ENCODE data around the gene COQ9.

Gene COQ9

DNA sequence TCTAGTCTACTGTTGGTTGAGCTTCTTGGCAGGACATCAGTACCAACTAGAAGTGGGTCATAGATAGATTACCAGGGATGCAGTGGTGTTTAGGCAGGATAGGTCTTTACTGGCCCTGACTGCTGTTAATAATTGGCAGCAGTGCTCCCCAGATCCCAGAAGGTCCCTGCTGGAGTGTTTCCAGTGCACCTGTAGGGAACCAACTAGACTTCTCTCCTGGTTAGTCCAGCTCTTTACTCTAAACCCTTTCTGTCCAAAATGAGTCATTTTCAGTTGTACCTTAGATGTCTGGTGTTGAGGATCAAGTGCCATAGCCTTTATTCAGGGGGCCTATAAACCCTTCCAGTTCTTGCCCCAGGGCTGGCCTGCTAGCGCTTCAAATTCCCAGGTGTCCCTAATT, 23.9 kb downstream of the COQ9 start:
- Histone ChIP-seq H3K27ac (ENCODE audit: extremely low read depth, low read depth, low read length) (no peak overlapping the region), H3K9me3 (ENCODE audit: control insufficient read depth, insufficient read depth, low read depth, low read length) (no peaks in the 10 kb centered on the region), H3K4me1 (ENCODE audit: control insufficient read depth, insufficient read depth, low read length) (no peaks in the 10 kb centered on the region), H3K36me3 (ENCODE audit: control insufficient read depth in 2 of 2, insufficient read depth in 1 of 2, low read length in 2 of 2) (peaks cover 14 to 89% of the 10 kb centered on the region in 2 experiments), H3K4me3 (ENCODE audit: low read depth, low read length) (no peak overlapping the region)
- ChIA-PET CTCF (no interaction called here), POLR2A (interaction anchor here (2.5 kb wide), 1 partner anchor 9 kb away, joined by 16 read pairs; the partner anchor contains the start of gene POLR2C)
- TF ChIP-seq, protein P1, sequence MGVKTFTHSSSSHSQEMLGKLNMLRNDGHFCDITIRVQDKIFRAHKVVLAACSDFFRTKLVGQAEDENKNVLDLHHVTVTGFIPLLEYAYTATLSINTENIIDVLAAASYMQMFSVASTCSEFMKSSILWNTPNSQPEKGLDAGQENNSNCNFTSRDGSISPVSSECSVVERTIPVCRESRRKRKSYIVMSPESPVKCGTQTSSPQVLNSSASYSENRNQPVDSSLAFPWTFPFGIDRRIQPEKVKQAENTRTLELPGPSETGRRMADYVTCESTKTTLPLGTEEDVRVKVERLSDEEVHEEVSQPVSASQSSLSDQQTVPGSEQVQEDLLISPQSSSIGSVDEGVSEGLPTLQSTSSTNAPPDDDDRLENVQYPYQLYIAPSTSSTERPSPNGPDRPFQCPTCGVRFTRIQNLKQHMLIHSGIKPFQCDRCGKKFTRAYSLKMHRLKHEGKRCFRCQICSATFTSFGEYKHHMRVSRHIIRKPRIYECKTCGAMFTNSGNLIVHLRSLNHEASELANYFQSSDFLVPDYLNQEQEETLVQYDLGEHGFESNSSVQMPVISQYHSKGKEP (tag by site-specific recombination; IDR thresholded peaks at IDR 0.05): no peak
- no peak for TF ChIP-seq ZNF302 (tag by site-specific recombination; IDR thresholded peaks at IDR 0.05; ENCODE audit: low read depth)
- TF ChIP-seq ZNF529 (tag by site-specific recombination; IDR thresholded peaks at IDR 0.05; ENCODE audit: insufficient replicate concordance): no peak
- TF ChIP-seq ZNF510 (tag by site-specific recombination; IDR thresholded peaks at IDR 0.05; ENCODE audit: insufficient replicate concordance): no peak
- no peak for TF ChIP-seq ZNF24 (tag by site-specific recombination; IDR thresholded peaks at IDR 0.05)
- TF ChIP-seq, protein P2, sequence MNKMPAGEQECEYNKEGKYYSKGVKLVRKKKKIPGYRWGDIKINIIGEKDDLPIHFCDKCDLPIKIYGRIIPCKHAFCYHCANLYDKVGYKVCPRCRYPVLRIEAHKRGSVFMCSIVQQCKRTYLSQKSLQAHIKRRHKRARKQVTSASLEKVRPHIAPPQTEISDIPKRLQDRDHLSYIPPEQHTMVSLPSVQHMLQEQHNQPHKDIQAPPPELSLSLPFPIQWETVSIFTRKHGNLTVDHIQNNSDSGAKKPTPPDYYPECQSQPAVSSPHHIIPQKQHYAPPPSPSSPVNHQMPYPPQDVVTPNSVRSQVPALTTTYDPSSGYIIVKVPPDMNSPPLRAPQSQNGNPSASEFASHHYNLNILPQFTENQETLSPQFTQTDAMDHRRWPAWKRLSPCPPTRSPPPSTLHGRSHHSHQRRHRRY (tag by site-specific recombination; IDR thresholded peaks at IDR 0.05): no peak
- TF ChIP-seq ZNF266 (tag by site-specific recombination; IDR thresholded peaks at IDR 0.05; ENCODE audit: low read depth): no peak
- TF ChIP-seq ZNF223 (tag by site-specific recombination; IDR thresholded peaks at IDR 0.05): no peak
- TF ChIP-seq IKZF3 (tag by site-specific recombination; IDR thresholded peaks at IDR 0.05): no peak
- TF ChIP-seq ZNF292 (tag by site-specific recombination; IDR thresholded peaks at IDR 0.05; ENCODE audit: borderline replicate concordance, low read depth): no peak
- TF ChIP-seq ZNF19 (tag by site-specific recombination; IDR thresholded peaks at IDR 0.05; ENCODE audit: low read depth): no peak

DNA sequence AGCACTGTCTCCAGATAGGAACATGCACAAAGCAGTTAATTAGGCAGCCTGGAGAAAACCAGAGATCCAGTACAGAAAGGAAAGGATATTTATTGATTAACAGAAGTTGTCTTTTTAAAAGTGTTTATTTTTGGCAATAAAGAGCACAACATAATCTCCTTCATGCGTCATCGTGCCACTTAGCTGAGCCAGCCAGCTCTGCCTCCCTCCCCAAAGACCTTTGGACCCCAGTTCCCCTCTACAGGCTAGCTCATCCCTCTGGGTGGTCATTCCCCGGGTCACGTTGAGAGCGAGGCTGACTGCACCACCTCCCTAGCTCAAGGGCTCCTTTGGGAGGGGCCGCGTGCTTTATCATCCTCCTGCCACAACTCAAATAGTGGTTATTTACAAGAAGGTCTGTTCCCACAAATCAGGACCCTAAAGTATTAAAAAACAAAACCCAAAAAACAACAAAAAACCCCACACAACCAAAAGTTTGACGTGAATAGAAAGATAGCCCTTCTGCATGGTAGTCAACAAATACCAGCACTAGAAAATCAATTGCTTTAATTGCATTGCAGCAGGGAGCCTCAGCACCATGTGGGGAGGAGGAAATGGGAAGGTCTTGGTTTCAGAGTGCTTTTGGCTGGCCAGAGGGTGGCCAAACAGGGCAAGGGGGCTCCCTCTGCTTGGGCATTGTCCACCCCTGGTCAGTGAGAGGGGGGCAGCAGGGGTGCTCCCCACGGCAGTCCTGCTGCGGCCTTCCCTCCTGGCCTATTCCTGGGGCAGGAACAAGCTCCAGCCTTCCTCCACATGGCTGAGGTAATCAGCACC, 24.8 kb downstream of the COQ9 start:
- TF ChIP-seq, protein P3, sequence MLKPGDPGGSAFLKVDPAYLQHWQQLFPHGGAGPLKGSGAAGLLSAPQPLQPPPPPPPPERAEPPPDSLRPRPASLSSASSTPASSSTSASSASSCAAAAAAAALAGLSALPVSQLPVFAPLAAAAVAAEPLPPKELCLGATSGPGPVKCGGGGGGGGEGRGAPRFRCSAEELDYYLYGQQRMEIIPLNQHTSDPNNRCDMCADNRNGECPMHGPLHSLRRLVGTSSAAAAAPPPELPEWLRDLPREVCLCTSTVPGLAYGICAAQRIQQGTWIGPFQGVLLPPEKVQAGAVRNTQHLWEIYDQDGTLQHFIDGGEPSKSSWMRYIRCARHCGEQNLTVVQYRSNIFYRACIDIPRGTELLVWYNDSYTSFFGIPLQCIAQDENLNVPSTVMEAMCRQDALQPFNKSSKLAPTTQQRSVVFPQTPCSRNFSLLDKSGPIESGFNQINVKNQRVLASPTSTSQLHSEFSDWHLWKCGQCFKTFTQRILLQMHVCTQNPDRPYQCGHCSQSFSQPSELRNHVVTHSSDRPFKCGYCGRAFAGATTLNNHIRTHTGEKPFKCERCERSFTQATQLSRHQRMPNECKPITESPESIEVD (tag by site-specific recombination; IDR thresholded peaks at IDR 0.05): peak; percentile 13; the same call in 1 of the 2 replicates
- TF ChIP-seq, protein P4, sequence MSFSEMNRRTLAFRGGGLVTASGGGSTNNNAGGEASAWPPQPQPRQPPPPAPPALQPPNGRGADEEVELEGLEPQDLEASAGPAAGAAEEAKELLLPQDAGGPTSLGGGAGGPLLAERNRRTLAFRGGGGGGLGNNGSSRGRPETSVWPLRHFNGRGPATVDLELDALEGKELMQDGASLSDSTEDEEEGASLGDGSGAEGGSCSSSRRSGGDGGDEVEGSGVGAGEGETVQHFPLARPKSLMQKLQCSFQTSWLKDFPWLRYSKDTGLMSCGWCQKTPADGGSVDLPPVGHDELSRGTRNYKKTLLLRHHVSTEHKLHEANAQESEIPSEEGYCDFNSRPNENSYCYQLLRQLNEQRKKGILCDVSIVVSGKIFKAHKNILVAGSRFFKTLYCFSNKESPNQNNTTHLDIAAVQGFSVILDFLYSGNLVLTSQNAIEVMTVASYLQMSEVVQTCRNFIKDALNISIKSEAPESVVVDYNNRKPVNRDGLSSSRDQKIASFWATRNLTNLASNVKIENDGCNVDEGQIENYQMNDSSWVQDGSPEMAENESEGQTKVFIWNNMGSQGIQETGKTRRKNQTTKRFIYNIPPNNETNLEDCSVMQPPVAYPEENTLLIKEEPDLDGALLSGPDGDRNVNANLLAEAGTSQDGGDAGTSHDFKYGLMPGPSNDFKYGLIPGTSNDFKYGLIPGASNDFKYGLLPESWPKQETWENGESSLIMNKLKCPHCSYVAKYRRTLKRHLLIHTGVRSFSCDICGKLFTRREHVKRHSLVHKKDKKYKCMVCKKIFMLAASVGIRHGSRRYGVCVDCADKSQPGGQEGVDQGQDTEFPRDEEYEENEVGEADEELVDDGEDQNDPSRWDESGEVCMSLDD (tag by site-specific recombination; IDR thresholded peaks at IDR 0.05): no peak
- TF ChIP-seq ZNF138 (tag by site-specific recombination; IDR thresholded peaks at IDR 0.05; ENCODE audit: borderline replicate concordance) (no peak), ZIC2 (tag by site-specific recombination; IDR thresholded peaks at IDR 0.05) (peak; percentile 61), ZNF423 (tag by site-specific recombination; IDR thresholded peaks at IDR 0.05) (no peak), KLF16 (tag by site-specific recombination; IDR thresholded peaks at IDR 0.05) (no peak), MEIS1 (CRISPR knock-in tag; IDR thresholded peaks at IDR 0.05; ENCODE audit: borderline replicate concordance) (no peak), ZNF707 (tag by site-specific recombination; IDR thresholded peaks at IDR 0.05) (no peak), ZNF654 (tag by site-specific recombination; IDR thresholded peaks at IDR 0.05; ENCODE audit: low read depth) (no peak)
- Histone ChIP-seq H3K27ac (ENCODE audit: extremely low read depth, low read depth, low read length) (no peak overlapping the region), H3K4me3 (ENCODE audit: low read depth, low read length) (no peak overlapping the region), H3K4me1 (ENCODE audit: control insufficient read depth, insufficient read depth, low read length) (no peaks in the 10 kb centered on the region), H3K9me3 (ENCODE audit: control insufficient read depth, insufficient read depth, low read depth, low read length) (no peaks in the 10 kb centered on the region), H3K36me3 (ENCODE audit: control insufficient read depth in 2 of 2, insufficient read depth in 1 of 2, low read length in 2 of 2) (peaks cover 9 to 80% of the 10 kb centered on the region in 2 experiments)
- POLR2A ChIA-PET: interaction anchor here (1.7 to 2.5 kb wide), 2 partner anchors 10 to 25 kb away, joined by 5 to 16 read pairs; partner anchors contain the start of genes CIAPIN1, COQ9 and POLR2C
- CTCF ChIA-PET: interaction anchor here (3.8 to 4.2 kb wide), 2 partner anchors 10 to 47 kb away, joined by 20 to 24 read pairs; partner anchors contain the start of gene POLR2C
